Adrenal gland (tissue), 5 donors: ENCODE data around the gene SYNPO2.

Experiments
- POLR2A ChIP-seq, 2 donors: fragments of 450-650 bp; IDR thresholded peaks; one replicate each; pipeline ENCODE4 v1.6.1; 2017; ENCODE audit warnings: antibody characterized with exemption in 2 of 2, mild to moderate bottlenecking in 2 of 2, moderate library complexity in 1 of 2
- TF ChIP-seq, protein P1 (sequence below), 6 experiments: fragments of 450-650 bp in 4 of 6; fragments of 200-600 bp in 2 of 6; sonication (generic) in 1 of 6; IDR thresholded peaks; 1 replicate in 5 of 6; 2 replicates in 1 of 6; pipeline versions ENCODE4 v1.5.1 to v1.8.0; 2016 to 2021; ENCODE audit warnings: antibody characterized with exemption in 6 of 6, mild to moderate bottlenecking in 2 of 6, moderate library complexity in 1 of 6
- donor health status: DM: no; HTN: no; CAD: no.

DNA sequence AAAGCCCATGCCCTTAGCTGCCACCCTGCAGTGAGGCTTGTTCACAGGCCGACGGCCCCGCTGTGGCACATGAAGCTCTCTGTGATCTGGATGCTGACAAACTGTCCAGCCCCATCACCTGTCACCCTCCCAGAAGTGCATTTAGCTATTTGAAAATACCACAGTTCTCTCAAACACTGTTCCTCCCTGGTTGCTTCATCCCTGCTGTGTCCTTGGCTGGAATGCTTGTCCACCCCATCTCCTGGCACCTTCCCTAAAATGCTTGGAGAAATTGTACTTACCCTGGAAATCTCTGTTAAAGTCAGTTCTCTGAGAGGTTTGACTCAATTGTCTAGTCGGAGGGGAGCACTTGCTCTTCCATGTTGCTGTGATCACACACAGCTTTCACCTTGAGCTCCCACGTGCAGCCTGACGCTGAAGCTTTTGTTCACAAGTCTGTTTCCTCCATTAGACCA, 10.1 kb downstream of the SYNPO2 start:
- TF ChIP-seq, protein P1, sequence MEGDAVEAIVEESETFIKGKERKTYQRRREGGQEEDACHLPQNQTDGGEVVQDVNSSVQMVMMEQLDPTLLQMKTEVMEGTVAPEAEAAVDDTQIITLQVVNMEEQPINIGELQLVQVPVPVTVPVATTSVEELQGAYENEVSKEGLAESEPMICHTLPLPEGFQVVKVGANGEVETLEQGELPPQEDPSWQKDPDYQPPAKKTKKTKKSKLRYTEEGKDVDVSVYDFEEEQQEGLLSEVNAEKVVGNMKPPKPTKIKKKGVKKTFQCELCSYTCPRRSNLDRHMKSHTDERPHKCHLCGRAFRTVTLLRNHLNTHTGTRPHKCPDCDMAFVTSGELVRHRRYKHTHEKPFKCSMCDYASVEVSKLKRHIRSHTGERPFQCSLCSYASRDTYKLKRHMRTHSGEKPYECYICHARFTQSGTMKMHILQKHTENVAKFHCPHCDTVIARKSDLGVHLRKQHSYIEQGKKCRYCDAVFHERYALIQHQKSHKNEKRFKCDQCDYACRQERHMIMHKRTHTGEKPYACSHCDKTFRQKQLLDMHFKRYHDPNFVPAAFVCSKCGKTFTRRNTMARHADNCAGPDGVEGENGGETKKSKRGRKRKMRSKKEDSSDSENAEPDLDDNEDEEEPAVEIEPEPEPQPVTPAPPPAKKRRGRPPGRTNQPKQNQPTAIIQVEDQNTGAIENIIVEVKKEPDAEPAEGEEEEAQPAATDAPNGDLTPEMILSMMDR (IDR thresholded peaks at IDR 0.05), result no peak
- no peak for TF ChIP-seq POLR2A (IDR thresholded peaks at IDR 0.05)
